IPS DF 6.9 (cell line): ENCODE results near the gene PREB.
"Not testable (repeated sequence)": the region's sequence is repeated elsewhere in the genome, so short reads cannot be mapped to it uniquely, and the experiment has no call there.

Source experiments
- DNase-seq: peaks from one replicate; pipeline ENCODE4 v3.0.0-alpha.2; 2013; ENCODE audit warnings: low read depth, low spot score
- H3K27ac ChIP-seq: one replicate; pipeline ENCODE4 v1.5.1; 2013; ENCODE audit warnings: low read length, control low read depth
- H3K27me3 ChIP-seq: 2 replicates; pipeline ENCODE4 v1.6.1; 2013; ENCODE audit warnings: mild to moderate bottlenecking, low read length; ENCODE audit not compliant: control insufficient read depth, insufficient read depth
- H3K36me3 ChIP-seq: 2 replicates; pipeline ENCODE4 v1.6.1; 2013; ENCODE audit warnings: low read length; ENCODE audit not compliant: control insufficient read depth, insufficient read depth
- H3K4me1 ChIP-seq: 2 replicates; pipeline ENCODE4 v1.6.1; 2013; ENCODE audit warnings: low read length; ENCODE audit not compliant: control insufficient read depth, insufficient read depth
- H3K4me3 ChIP-seq: 2 replicates; pipeline ENCODE4 v1.5.1; 2013; ENCODE audit warnings: mild to moderate bottlenecking, low read length
- H3K9me3 ChIP-seq: 2 replicates; pipeline ENCODE4 v1.6.1; 2013; ENCODE audit warnings: low read length, inconsistent platforms; ENCODE audit not compliant: control insufficient read depth, insufficient read depth
- WGBS: extraction: QIAGEN DNeasy Blood & Tissue Kit; methylation state at CpG from one replicate; pipeline ENCODE4 v1.1.7; 2013; ENCODE audit warnings: mixed read lengths, missing lambda C conversion rate; ENCODE audit not compliant: insufficient read length, insufficient coverage; 5-methylcytosine and 5-hydroxymethylcytosine counted together

Gene PREB

DNA sequence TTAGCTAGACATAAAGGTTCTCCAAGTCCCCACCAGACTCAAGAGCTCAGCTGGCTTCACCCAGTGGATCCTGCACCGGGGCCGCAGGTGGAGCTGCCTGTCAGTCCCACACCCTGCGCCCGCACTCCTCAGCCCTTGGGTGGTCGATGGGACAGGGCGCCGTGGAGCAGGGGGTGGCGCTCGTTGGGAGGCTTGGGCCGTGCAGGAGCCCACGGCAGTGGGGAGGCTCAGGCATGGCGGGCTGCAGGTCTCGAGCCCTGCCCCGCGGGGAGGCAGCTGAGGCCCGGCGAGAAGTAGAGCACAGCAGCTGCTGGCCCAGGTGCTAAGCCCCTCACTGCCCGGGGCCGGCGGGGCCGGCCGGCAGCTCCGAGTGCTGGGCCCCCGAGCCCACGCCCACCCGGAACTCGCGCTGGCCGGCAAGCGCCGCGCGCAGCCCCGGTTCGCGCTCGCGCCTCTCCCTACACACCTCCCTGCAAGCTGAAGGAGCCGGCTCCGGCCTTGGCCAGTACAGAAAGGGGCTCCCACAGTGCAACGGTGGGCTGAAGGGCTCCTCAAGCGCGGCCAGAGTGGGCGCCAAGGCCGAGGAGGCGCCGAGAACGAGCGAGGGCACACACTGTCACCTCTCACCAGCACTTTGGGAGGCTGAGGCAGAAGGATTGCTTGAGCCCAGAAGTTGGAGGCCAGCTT is 22.9 kb downstream of the PREB start:
- not testable (repeated sequence) for H3K4me1 ChIP-seq, H3K9me3 ChIP-seq, H3K4me3 ChIP-seq, H3K36me3 ChIP-seq, H3K27ac ChIP-seq, H3K27me3 ChIP-seq, DNase-seq
- no CpG with 5 or more reads among the region's 49 CpGs for WGBS

DNA sequence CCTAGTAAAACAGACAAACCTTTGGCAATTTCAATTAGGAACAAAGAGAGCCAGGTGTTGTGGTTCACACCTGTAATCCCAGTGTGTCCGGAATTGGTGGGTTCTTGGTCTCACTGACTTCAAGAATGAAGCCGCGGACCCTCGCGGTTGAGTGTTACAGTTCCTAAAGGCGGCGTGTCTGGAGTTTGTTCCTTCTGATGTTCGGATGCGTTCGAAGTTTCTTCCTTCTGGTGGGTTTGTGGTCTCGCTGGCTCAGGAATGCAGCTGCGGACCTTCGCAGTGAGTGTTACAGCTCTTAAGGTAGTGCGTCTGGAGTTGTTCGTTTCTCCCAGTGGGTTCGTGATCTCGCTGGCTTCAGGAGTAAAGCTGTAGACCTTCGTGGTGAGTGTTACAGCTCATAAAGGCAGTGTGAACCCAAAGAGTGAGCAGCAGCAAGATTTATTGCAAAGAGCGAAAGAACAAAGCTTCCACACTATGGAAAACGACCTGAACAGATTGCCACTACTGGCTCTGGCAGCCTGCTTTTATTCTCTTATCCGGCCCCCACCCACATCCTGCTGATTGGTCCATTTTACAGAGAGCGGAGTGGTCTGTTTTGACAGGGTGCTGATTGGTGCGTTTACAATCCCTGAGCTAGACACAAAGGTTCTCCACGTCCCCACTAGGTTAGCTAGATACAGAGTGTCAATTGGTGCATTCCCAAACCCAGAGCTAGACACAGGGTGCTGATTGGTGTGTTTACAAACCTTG is 23.7 kb downstream of the PREB start:
- not testable (repeated sequence) for H3K4me3 ChIP-seq, H3K27me3 ChIP-seq, H3K27ac ChIP-seq, H3K4me1 ChIP-seq, H3K36me3 ChIP-seq, DNase-seq, H3K9me3 ChIP-seq
- WGBS: no CpG with 5 or more reads among the region's 24 CpGs

DNA sequence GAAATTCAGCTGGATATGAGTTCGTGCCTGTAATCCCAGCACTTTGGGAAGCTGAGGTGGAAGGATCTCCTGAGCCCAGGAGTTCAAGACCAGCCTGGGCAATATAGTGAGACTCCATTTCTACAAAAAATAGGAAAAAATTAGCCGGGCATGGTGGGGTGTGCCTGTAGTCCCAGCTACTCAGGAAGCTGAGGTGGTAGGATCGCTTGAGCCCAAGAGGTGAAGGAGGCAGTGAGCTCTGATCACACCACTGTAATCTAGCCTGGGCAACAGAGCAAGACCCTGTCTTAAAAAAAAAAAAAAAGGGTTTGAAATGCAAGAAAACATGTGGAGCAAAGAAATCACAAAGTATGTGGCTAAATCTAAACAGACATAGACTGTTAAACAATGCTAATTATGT is 25.4 kb downstream of the PREB start:
- Histone ChIP-seq H3K27me3 (no peaks in the 10 kb centered on the region), H3K9me3 (no peaks in the 10 kb centered on the region), H3K36me3 (no peaks in the 10 kb centered on the region), H3K4me3 (no peak overlapping the region), H3K27ac (no peak overlapping the region), H3K4me1 (no peaks in the 10 kb centered on the region)
- no peak for DNase-seq
- no CpG with 5 or more reads among the region's 3 CpGs for WGBS

DNA sequence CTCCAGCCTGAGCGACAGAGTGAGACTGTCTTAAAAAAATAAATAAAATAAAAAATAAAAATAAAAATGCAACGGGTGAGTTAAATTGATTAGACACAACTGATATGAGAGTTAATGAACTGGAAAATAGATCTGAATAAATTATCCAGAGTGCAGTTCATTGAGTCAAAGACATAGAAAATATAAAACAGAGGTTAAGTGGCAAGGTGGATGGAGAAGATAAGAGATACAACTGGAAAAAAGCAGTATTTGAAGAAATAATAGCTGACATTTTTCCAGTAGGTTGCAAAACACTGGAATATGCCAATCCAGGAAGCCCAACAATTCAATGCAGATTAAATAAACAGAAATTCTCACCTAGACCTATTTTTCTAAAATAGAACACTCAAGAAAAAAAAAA is 26.2 kb downstream of the PREB start:
- no CpG with 5 or more reads among the region's 2 CpGs for WGBS
- DNase-seq: no peak
- Histone ChIP-seq H3K4me1 (no peaks in the 10 kb centered on the region), H3K9me3 (no peaks in the 10 kb centered on the region), H3K4me3 (no peak overlapping the region), H3K27me3 (no peaks in the 10 kb centered on the region), H3K36me3 (no peaks in the 10 kb centered on the region), H3K27ac (no peak overlapping the region)

DNA sequence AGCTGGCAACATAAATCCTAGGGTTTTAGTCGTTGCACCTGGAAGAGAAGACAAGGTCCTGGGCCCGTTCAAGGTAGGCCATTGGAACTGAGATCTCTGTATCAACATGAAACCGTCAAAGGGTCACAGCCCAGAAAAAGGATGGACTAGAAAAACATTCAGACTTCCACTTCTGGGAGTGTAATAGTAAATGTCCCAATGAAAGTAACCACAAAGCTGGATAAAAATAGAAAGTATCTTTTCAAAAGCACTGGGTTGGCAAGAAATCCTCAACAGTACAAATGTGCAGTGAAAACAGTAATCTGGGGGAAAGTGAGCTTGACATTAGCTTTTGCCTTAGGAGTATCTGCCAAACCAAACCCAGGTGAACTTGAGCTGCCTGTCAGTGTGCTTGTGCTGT is 28.5 kb downstream of the PREB start:
- Histone ChIP-seq H3K27ac (no peak overlapping the region), H3K27me3 (no peaks in the 10 kb centered on the region), H3K4me3 (no peak overlapping the region), H3K9me3 (no peaks in the 10 kb centered on the region), H3K4me1 (no peaks in the 10 kb centered on the region), H3K36me3 (no peaks in the 10 kb centered on the region)
- no CpG with 5 or more reads among the region's 3 CpGs for WGBS
- no peak for DNase-seq

DNA sequence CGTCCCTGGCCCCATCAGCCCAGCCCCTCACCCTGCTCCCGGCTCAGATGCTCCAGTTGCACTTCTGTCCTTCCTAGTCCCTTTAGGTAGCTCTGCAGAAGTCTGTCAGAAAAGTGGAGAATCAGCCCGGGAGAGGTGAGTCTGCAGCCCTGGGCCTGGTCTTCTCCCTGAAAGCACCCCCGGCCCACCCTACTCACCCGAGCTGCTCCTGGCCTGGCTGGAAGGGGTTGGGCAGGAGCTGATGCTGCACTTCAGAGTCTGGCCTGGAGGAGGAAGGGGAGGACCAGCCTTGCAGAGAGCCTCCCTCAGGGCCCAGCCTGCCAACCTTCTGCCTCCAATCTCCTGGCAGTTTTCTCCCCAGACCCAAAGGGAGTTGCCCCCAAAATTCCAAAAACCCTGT is 32.1 kb downstream of the PREB start:
- WGBS: no CpG with 5 or more reads among the region's 5 CpGs
- no peaks in the 10 kb centered on the region for H3K4me1 ChIP-seq
- no peaks in the 10 kb centered on the region for H3K9me3 ChIP-seq
- H3K27ac ChIP-seq: no peak overlapping the region
- no peaks in the 10 kb centered on the region for H3K27me3 ChIP-seq
- H3K4me3 ChIP-seq: no peak overlapping the region
- no peaks in the 10 kb centered on the region for H3K36me3 ChIP-seq
- DNase-seq: no peak

DNA sequence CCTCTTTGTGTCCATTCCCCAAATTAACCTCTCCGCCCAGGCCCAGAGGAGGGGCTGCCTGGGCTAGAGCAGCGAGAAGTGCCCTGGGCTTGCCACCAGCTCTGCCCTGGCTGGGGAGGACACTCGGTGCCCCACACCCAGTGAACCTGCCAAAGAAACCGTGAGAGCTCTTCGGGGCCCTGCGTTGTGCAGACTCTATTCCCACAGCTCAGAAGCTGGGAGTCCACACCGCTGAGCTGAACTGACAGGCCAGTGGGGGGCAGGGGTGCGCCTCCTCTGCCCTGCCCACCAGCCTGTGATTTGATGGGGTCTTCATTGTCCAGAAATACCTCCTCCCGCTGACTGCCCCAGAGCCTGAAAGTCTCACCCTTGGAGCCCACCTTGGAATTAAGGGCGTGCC is 34.4 kb downstream of the PREB start:
- WGBS: no CpG with 5 or more reads among the region's 10 CpGs
- no peaks in the 10 kb centered on the region for H3K9me3 ChIP-seq
- H3K27ac ChIP-seq: no peak overlapping the region
- DNase-seq: no peak
- H3K27me3 ChIP-seq: no peaks in the 10 kb centered on the region
- no peak overlapping the region for H3K4me3 ChIP-seq
- no peaks in the 10 kb centered on the region for H3K36me3 ChIP-seq
- no peaks in the 10 kb centered on the region for H3K4me1 ChIP-seq

DNA sequence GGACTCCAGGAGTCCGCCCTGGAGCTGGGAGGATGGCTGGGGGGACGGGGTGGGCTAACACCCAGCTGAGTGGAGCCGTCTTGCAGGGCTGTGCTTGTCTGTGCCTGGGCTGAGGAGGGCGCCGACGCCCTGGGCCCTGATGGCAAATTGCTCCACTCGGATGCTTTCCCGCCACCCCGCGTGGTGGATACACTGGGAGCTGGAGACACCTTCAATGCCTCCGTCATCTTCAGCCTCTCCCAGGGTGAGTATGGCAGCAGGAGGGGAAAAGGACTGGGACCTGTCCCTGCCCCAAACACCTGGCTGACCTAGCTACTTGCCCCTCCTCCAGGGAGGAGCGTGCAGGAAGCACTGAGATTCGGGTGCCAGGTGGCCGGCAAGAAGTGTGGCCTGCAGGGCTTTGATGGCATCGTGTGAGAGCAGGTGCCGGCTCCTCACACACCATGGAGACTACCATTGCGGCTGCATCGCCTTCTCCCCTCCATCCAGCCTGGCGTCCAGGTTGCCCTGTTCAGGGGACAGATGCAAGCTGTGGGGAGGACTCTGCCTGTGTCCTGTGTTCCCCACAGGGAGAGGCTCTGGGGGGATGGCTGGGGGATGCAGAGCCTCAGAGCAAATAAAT is 35.0 kb downstream of the PREB start:
- Histone ChIP-seq H3K27ac (no peak overlapping the region), H3K4me3 (no peak overlapping the region), H3K27me3 (no peaks in the 10 kb centered on the region), H3K36me3 (no peaks in the 10 kb centered on the region), H3K9me3 (no peaks in the 10 kb centered on the region), H3K4me1 (no peaks in the 10 kb centered on the region)
- no peak for DNase-seq
- WGBS: no CpG with 5 or more reads among the region's 19 CpGs

DNA sequence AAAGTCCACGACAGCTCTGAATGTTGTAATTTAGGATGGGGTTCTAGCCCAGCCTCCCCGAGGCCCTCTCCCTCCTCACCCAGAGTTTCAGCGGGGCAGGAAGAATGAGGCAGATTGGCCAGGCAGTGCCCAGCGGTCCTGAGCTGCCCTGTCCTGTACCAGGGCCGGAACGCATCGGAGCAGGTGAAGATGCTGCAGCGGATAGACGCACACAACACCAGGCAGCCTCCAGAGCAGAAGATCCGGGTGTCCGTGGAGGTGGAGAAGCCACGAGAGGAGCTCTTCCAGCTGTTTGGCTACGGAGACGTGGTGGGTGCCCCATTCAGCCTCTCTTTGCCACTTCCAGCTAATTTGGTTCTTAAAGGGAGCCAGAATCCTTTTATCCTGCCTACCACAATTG is 37.1 kb downstream of the PREB start:
- no peak for DNase-seq
- Histone ChIP-seq H3K4me3 (no peak overlapping the region), H3K27ac (no peak overlapping the region), H3K36me3 (no peaks in the 10 kb centered on the region), H3K9me3 (no peaks in the 10 kb centered on the region), H3K4me1 (no peaks in the 10 kb centered on the region), H3K27me3 (no peaks in the 10 kb centered on the region)
- no CpG with 5 or more reads among the region's 14 CpGs for WGBS

DNA sequence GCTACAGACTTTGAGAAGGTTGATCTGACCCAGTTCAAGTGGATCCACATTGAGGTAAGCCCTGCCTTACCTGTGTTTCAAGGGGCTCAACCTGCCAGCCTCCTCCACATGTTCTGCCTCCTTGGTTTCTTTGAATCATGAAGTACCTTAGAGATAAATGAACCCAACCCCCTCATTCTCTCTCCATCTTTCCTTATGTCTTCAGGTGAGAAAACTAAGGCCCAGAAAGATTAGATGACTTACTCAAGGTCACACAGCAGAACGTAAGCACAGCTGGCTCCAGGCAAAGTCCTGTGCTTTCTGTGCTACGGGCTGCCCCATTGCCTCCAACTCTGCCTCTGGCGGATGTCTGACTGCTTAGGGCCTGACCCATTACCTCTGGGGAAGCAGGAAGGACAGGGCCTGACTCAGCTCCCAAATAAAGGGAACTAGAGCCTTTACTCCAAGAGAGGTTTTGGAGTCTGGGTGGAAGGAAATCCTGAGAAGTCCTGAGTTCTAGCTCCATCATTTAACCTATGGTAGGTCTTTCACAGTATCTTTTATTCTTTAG is 37.6 kb downstream of the PREB start:
- no CpG with 5 or more reads among the region's 3 CpGs for WGBS
- Histone ChIP-seq H3K36me3 (no peaks in the 10 kb centered on the region), H3K9me3 (no peaks in the 10 kb centered on the region), H3K4me3 (no peak overlapping the region), H3K27ac (no peak overlapping the region), H3K4me1 (no peaks in the 10 kb centered on the region), H3K27me3 (no peaks in the 10 kb centered on the region)
- DNase-seq: no peak
